Calu3 (cell line): Measurements from ENCODE around the gene FNDC3A. TPM values are rescaled to one million over a fixed set of nuclear protein-coding genes. Genes with fewer than 3 reads are reported as not detected.

Experiments used
- BruUV-seq: library from RNA; stranded (reverse); fragments of 400-500 nt; replicated peaks from 2 replicates; lab custom pipeline; 2021; lab: Mats Ljungman, UMichigan
- CTCF ChIA-PET: fragments of 300-600 bp; sonication (Branson Sonifier 250); formaldehyde crosslinking; loops from one replicate; lab custom pipeline; 2022; ENCODE audit warnings: antibody characterized with exemption; lab: Charles Lee
- DNase-seq: peaks from one replicate; pipeline ENCODE4 v3.0.0; 2022
- H3K27ac Mint-ChIP-seq: one replicate; pipeline ENCODE4 v1.8.0; 2022; ENCODE audit warnings: mixed read lengths; ENCODE audit not compliant: unreplicated experiment
- H3K27me3 Mint-ChIP-seq: one replicate; pipeline ENCODE4 v1.8.0; 2022; ENCODE audit warnings: mixed read lengths; ENCODE audit not compliant: unreplicated experiment
- H3K36me3 Mint-ChIP-seq: one replicate; pipeline ENCODE4 v1.8.0; 2022; ENCODE audit warnings: mild to moderate bottlenecking, moderate library complexity, mixed read lengths; ENCODE audit not compliant: insufficient read depth, unreplicated experiment
- H3K4me1 Mint-ChIP-seq: one replicate; pipeline ENCODE4 v1.8.0; 2022; ENCODE audit warnings: mild to moderate bottlenecking, low read depth, mixed read lengths; ENCODE audit not compliant: unreplicated experiment
- H3K4me3 Mint-ChIP-seq: one replicate; pipeline ENCODE4 v1.8.0; 2022; ENCODE audit warnings: mild to moderate bottlenecking, low read depth, moderate library complexity, mixed read lengths; ENCODE audit not compliant: unreplicated experiment
- H3K9me3 Mint-ChIP-seq: one replicate; pipeline ENCODE4 v1.8.0; 2022; ENCODE audit warnings: low read depth, mixed read lengths; ENCODE audit not compliant: unreplicated experiment
- CTCF ChIP-seq: fragments of 200-600 bp; IDR thresholded peaks from one replicate; pipeline ENCODE4 v1.8.0; 2022; ENCODE audit warnings: antibody characterized with exemption; ENCODE audit not compliant: unreplicated experiment
- intact Hi-C: fragments of 100-400 bp; cut with micrococcal nuclease; formaldehyde crosslinking; loops from one replicate; pipeline ENCODE4 v1.10.0; 2022; ENCODE audit not compliant: unreplicated experiment
- total RNA-seq: library from RNA; stranded (reverse); gene quantifications from 2 replicates; pipeline ENCODE4 v1.2.3, GENCODE V29; 2022

The FNDC3A gene
- total RNA-seq, 1 experiment from 2014 or later: 36.2 TPM

GRCh38 chr13:49040872-49041271 lies 65.2 kb downstream of the FNDC3A start:
- Mint-ChIP-seq H3K4me3 (no peak overlapping the region), H3K36me3 (peaks cover 4% of the 10 kb centered on the region), H3K27me3 (no peaks in the 10 kb centered on the region), H3K27ac (no peak overlapping the region), H3K4me1 (no peaks in the 10 kb centered on the region), H3K9me3 (no peaks in the 10 kb centered on the region)
- CTCF ChIA-PET: no interaction called here
- DNase-seq: no peak
- TF ChIP-seq CTCF: no peak
- BruUV-seq: no TSS peak
- intact Hi-C loops: no loop called here

GRCh38 chr13:49042476-49042875 lies 66.8 kb downstream of the FNDC3A start:
- DNase-seq: no peak
- no TSS peak for BruUV-seq
- no peaks in the 10 kb centered on the region for H3K27me3 Mint-ChIP-seq
- CTCF ChIA-PET: no interaction called here
- no peak for TF ChIP-seq CTCF
- peaks cover 4% of the 10 kb centered on the region for H3K36me3 Mint-ChIP-seq
- H3K9me3 Mint-ChIP-seq: no peaks in the 10 kb centered on the region
- no peaks in the 10 kb centered on the region for H3K4me1 Mint-ChIP-seq
- intact Hi-C loops: no loop called here
- H3K27ac Mint-ChIP-seq: no peak overlapping the region
- no peak overlapping the region for H3K4me3 Mint-ChIP-seq

- no peaks in the 10 kb centered on the region for H3K4me1 Mint-ChIP-seq
- TF ChIP-seq CTCF: no peak
- H3K36me3 Mint-ChIP-seq: peaks cover 4% of the 10 kb centered on the region
- DNase-seq: no peak
- no peak overlapping the region for H3K4me3 Mint-ChIP-seq
- BruUV-seq: no TSS peak
- H3K27ac Mint-ChIP-seq: no peak overlapping the region
- intact Hi-C loops: no loop called here
- CTCF ChIA-PET: no interaction called here
- no peaks in the 10 kb centered on the region for H3K27me3 Mint-ChIP-seq
- H3K9me3 Mint-ChIP-seq: no peaks in the 10 kb centered on the region
These were observed 68.3 kb downstream of the FNDC3A start for GRCh38 chr13:49044008-49044407.

GRCh38 chr13:49044836-49045235 lies 69.1 kb downstream of the FNDC3A start:
- Mint-ChIP-seq H3K4me3 (no peak overlapping the region), H3K27me3 (no peaks in the 10 kb centered on the region), H3K9me3 (no peaks in the 10 kb centered on the region), H3K36me3 (no peaks in the 10 kb centered on the region), H3K27ac (no peak overlapping the region), H3K4me1 (no peaks in the 10 kb centered on the region)
- intact Hi-C loops: no loop called here
- DNase-seq: no peak
- no peak for TF ChIP-seq CTCF
- CTCF ChIA-PET: no interaction called here
- no TSS peak for BruUV-seq

GRCh38 chr13:49046002-49046401 lies 70.3 kb downstream of the FNDC3A start:
- Mint-ChIP-seq H3K4me1 (no peaks in the 10 kb centered on the region), H3K9me3 (no peaks in the 10 kb centered on the region), H3K4me3 (no peak overlapping the region), H3K27me3 (no peaks in the 10 kb centered on the region), H3K27ac (no peak overlapping the region), H3K36me3 (no peaks in the 10 kb centered on the region)
- no TSS peak for BruUV-seq
- no peak for TF ChIP-seq CTCF
- no peak for DNase-seq
- intact Hi-C loops: no loop called here
- CTCF ChIA-PET: interaction anchor here (0.6 kb wide), 1 partner anchor 1380 kb away, joined by 3 read pairs; no protein-coding TSS in a partner anchor
